IPS-NIHi11 (cell line): ENCODE data around the gene KRT82.

Experiments
- DNase-seq: peaks from one replicate; pipeline ENCODE4 v3.0.0; 2012; ENCODE audit warnings: mixed read lengths, low spot score

Gene KRT82

GRCh38 chr12:52383331-52383730, 22.8 kb downstream of the KRT82 start:
- DNase-seq = no peak

GRCh38 chr12:52382854-52383253, 23.3 kb downstream of the KRT82 start:
- DNase-seq = no peak

- DNase-seq = no peak
These were observed 24.9 kb downstream of the KRT82 start for GRCh38 chr12:52381206-52381605.

GRCh38 chr12:52380271-52380694, 25.9 kb downstream of the KRT82 start:
- DNase-seq = peak; percentile 69

- no peak for DNase-seq
These were observed 26.6 kb downstream of the KRT82 start for GRCh38 chr12:52379536-52379935.

GRCh38 chr12:52378091-52378490, 28.0 kb downstream of the KRT82 start:
- peak; percentile 36 for DNase-seq

GRCh38 chr12:52377266-52377665, 28.9 kb downstream of the KRT82 start:
- DNase-seq = no peak

GRCh38 chr12:52372216-52373154, 33.6 kb downstream of the KRT82 start:
- peak; percentile 93 for DNase-seq

GRCh38 chr12:52371716-52372115, 34.4 kb downstream of the KRT82 start:
- no peak for DNase-seq

GRCh38 chr12:52370926-52371608, 35.1 kb downstream of the KRT82 start:
- DNase-seq = peak; percentile 56

- DNase-seq = no peak
These were observed 36.3 kb downstream of the KRT82 start for GRCh38 chr12:52369809-52370208.

- no peak for DNase-seq
These were observed 36.9 kb downstream of the KRT82 start for GRCh38 chr12:52369211-52369610.

- DNase-seq = no peak
These were observed 37.6 kb downstream of the KRT82 start for GRCh38 chr12:52368508-52368907.

GRCh38 chr12:52367876-52368275, 38.3 kb downstream of the KRT82 start:
- DNase-seq = no peak

GRCh38 chr12:52366738-52367485, 39.2 kb downstream of the KRT82 start, which contains the start of gene KRT85:
Gene KRT85 (minus strand): TSS chr12:52367481. CDS start chr12:52367405, 76 bp downstream.
- DNase-seq = no peak

GRCh38 chr12:52364901-52365489, 41.1 kb downstream of the KRT82 start:
- no peak for DNase-seq

GRCh38 chr12:52364061-52364460, 42.1 kb downstream of the KRT82 start:
- no peak for DNase-seq

- DNase-seq = no peak
These were observed 42.9 kb downstream of the KRT82 start for GRCh38 chr12:52363111-52363679.

- peak; percentile 63 for DNase-seq
These were observed 43.9 kb downstream of the KRT82 start for GRCh38 chr12:52362118-52362726.

- DNase-seq = no peak
These were observed 44.6 kb downstream of the KRT82 start for GRCh38 chr12:52361553-52361952.

- DNase-seq = no peak
These were observed 45.4 kb downstream of the KRT82 start for GRCh38 chr12:52360663-52361271.
